Chondrocyte (in vitro differentiated cells): ENCODE data around the gene NDOR1. TPM values are rescaled to one million over a fixed set of nuclear protein-coding genes. Genes with fewer than 3 reads are reported as not detected.

Experiments used
- DNase-seq: peaks from one replicate; pipeline ENCODE4 v3.0.0; 2021; ENCODE audit warnings: mixed read lengths, low spot score
- H3K27ac Mint-ChIP-seq: one replicate; pipeline ENCODE4 v1.8.0; 2021; ENCODE audit warnings: mild to moderate bottlenecking, moderate library complexity, mixed read lengths; ENCODE audit not compliant: unreplicated experiment
- H3K27me3 Mint-ChIP-seq: 2 replicates; pipeline ENCODE4 v1.8.0; 2021; ENCODE audit warnings: low read depth, mixed read lengths
- H3K36me3 Mint-ChIP-seq: 2 replicates; pipeline ENCODE4 v1.8.0; 2021; ENCODE audit warnings: low read depth, mixed read lengths
- H3K4me1 Mint-ChIP-seq: 2 replicates; pipeline ENCODE4 v1.8.0; 2021; ENCODE audit warnings: low read depth, mild to moderate bottlenecking, mixed read lengths
- H3K4me3 Mint-ChIP-seq: one replicate; pipeline ENCODE4 v1.8.0; 2021; ENCODE audit warnings: mild to moderate bottlenecking, moderate library complexity, mixed read lengths; ENCODE audit not compliant: unreplicated experiment
- H3K9me3 Mint-ChIP-seq: 2 replicates; pipeline ENCODE4 v1.8.0; 2021; ENCODE audit warnings: low read depth, mixed read lengths
- total RNA-seq: library from RNA; stranded (reverse); gene quantifications from 3 replicates; pipeline ENCODE4 v1.2.1, GENCODE V29; 2021
- TF ChIP-seq, protein P1 (sequence below): fragments of 200-600 bp; sonication (generic); IDR thresholded peaks from 2 replicates; pipeline ENCODE4 v1.5.0; 2021; ENCODE audit warnings: antibody characterized with exemption, mild to moderate bottlenecking, moderate library complexity

The NDOR1 gene
- total RNA-seq, 1 donor from 2014 or later: 10.8 TPM

DNA sequence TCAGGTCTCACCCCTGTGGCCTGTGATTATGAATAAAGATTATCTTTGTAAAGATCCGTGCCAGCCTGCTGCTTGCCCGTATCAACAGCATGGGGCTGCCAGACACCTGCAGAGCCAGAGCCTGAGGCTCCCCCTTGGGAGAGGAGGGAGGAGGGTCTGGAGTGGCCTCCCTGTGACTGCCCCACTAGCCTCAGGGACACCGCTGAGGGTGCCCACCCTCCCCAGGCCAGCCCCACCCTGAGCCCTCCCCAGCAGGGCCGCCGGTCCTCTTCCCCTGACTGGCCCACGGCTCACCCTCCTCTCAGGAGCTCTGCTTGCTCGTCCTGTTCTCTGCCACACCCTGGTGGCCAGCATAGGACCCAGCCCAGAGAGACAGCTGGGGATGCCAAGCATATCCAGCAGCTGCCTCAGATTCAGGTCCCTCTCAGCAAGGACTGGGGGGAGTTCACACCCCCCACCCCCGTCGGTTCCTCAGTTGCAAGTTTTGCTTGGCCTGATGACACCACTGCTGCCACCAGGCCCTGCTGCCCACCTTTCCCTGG is 15.1 kb upstream of the NDOR1 start:
- TF ChIP-seq, protein P1, sequence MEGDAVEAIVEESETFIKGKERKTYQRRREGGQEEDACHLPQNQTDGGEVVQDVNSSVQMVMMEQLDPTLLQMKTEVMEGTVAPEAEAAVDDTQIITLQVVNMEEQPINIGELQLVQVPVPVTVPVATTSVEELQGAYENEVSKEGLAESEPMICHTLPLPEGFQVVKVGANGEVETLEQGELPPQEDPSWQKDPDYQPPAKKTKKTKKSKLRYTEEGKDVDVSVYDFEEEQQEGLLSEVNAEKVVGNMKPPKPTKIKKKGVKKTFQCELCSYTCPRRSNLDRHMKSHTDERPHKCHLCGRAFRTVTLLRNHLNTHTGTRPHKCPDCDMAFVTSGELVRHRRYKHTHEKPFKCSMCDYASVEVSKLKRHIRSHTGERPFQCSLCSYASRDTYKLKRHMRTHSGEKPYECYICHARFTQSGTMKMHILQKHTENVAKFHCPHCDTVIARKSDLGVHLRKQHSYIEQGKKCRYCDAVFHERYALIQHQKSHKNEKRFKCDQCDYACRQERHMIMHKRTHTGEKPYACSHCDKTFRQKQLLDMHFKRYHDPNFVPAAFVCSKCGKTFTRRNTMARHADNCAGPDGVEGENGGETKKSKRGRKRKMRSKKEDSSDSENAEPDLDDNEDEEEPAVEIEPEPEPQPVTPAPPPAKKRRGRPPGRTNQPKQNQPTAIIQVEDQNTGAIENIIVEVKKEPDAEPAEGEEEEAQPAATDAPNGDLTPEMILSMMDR: no peak
- H3K27me3 Mint-ChIP-seq: no peaks in the 10 kb centered on the region
- no peak for DNase-seq

DNA sequence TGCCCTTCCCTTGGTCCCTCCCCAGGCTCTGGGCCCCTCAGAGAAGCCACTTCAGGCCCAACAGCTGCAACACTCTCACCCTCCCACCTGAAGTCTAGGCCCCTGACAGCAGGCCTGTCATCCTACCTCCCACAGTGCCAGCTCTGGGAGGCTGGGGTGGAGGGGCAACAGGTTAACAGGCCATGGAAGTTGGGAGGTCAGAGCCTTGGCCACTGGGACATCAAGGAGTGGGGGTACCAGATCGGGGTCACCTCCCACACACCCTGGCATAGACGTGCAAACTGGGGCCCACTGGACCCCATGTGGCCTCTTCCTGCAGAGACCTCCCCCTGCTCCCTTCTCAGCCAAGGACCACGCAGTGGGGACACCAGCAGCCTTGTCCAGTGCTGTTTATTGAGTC is 14.3 kb upstream of the NDOR1 start:
- Mint-ChIP-seq H3K9me3 (no peaks in the 10 kb centered on the region), H3K27ac (peak overlapping the region; percentile 49), H3K27me3 (no peaks in the 10 kb centered on the region), H3K36me3 (peaks cover 3% of the 10 kb centered on the region), H3K4me1 (peaks cover 39% of the 10 kb centered on the region), H3K4me3 (peak overlapping the region; percentile 57)
- TF ChIP-seq, protein P1: no peak
- DNase-seq: no peak

More for the DNA sequence above, 15.1 kb upstream of the NDOR1 start:
- peaks cover 4% of the 10 kb centered on the region for H3K36me3 Mint-ChIP-seq
- no peaks in the 10 kb centered on the region for H3K9me3 Mint-ChIP-seq
- H3K27ac Mint-ChIP-seq: peak overlapping the region; percentile 49
- H3K4me3 Mint-ChIP-seq: peak overlapping the region; percentile 94
- peaks cover 40% of the 10 kb centered on the region for H3K4me1 Mint-ChIP-seq

DNA sequence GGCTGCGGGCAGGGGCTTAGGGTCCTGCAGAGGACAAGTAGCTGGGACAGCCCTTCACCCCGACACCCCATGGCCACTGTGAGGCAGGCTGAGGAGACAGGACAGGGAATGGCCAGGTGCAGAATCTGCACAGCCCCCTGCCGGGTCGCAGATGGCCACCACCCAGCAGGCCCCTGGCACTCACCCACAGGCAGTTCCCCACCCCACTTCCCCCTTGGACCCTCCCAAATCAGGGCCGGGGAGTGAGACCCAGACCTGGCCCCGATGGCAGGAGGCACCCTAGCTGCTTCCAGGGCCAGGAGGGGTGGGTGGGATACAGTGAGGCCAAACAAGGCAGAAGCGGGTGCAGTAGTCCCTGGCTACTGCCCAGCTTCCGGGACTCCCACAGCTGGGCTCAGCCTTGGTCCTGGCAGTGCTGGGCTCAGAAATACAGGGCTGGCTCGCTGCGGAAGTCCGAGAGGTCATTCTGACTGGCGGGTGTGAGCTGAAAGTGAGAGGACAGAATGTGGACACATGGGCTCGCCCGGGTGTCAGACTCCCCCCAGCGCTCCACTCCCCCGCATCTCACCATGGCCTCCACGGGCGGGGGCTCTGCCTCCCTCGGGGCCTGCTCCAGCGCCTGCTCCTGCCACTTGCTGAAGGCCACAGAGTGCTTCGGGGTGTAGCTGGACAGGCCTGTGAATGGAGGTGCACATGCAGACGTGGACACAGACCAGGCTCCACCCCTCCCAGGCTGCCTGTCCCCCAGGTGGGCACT is 13.6 kb upstream of the NDOR1 start:
- no peaks in the 10 kb centered on the region for H3K27me3 Mint-ChIP-seq
- H3K36me3 Mint-ChIP-seq: peaks cover 3% of the 10 kb centered on the region
- TF ChIP-seq, protein P1: no peak
- no peak for DNase-seq
- no peaks in the 10 kb centered on the region for H3K9me3 Mint-ChIP-seq
- no peak overlapping the region for H3K27ac Mint-ChIP-seq
- H3K4me1 Mint-ChIP-seq: peaks cover 35% of the 10 kb centered on the region
- H3K4me3 Mint-ChIP-seq: no peak overlapping the region

DNA sequence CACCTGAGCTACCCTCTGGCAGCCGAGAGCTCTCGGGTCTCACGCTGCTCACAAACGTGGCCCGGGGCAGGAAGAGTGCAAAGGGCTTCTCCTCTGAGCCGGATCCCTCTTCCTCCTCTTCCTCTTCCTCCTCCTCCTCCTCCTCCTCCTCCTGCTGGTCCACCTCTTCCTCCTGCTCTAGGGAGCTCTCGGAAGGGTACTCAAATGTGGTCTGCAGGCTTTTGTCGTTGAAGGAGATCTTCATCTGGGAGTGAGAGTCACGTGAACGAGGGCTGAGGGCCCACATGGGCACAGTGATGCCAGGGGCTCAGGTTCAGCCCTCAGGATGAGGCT is 13.1 kb upstream of the NDOR1 start:
- Mint-ChIP-seq H3K4me3 (no peak overlapping the region), H3K27me3 (no peaks in the 10 kb centered on the region), H3K27ac (no peak overlapping the region), H3K4me1 (peaks cover 34% of the 10 kb centered on the region), H3K36me3 (peaks cover 3% of the 10 kb centered on the region), H3K9me3 (no peaks in the 10 kb centered on the region)
- no peak for DNase-seq
- TF ChIP-seq, protein P1: no peak

- Mint-ChIP-seq H3K4me3 (no peak overlapping the region), H3K4me1 (peaks cover 33% of the 10 kb centered on the region), H3K9me3 (no peaks in the 10 kb centered on the region), H3K27me3 (no peaks in the 10 kb centered on the region), H3K36me3 (peaks cover 3% of the 10 kb centered on the region), H3K27ac (no peak overlapping the region)
- DNase-seq: no peak
- TF ChIP-seq, protein P1: no peak
These were observed 12.6 kb upstream of the NDOR1 start for GRCh38 chr9:137192859-137193258.
